WTC11 (cell line): ENCODE data around the gene HSPA1B.

Experiments used
- ATF1 ChIP-seq: sonication (generic); formaldehyde crosslinking; IDR thresholded peaks from 2 replicates; pipeline ENCODE4 v1.8.1; 2023; ENCODE audit warnings: mild to moderate bottlenecking, moderate library complexity, missing genetic modification reagents
- ATF6 ChIP-seq: sonication (generic); formaldehyde crosslinking; IDR thresholded peaks from 2 replicates; pipeline ENCODE4 v1.8.1; 2023; ENCODE audit warnings: mild to moderate bottlenecking, missing genetic modification reagents
- CTCF ChIP-seq: fragments of 200-600 bp; IDR thresholded peaks from 2 replicates; pipeline ENCODE4 v1.8.0; 2022; ENCODE audit warnings: antibody characterized with exemption

GRCh38 chr6:31794294-31794865 is 33.2 kb upstream of the HSPA1B start:
- TF ChIP-seq CTCF, result no peak
- no peak for TF ChIP-seq ATF6 (CRISPR knock-in tag)
- TF ChIP-seq ATF1, result no peak
